WERI-Rb-1 (cell line): ENCODE results near the gene OPA3.
A peak's percentile ranks its signal among the peaks of the same experiment; 100 is the strongest.
"Not testable (repeated sequence)": the region's sequence is repeated elsewhere in the genome, so short reads cannot be mapped to it uniquely, and the experiment has no call there.

Experiments
- DNase-seq: peaks from one replicate; pipeline ENCODE4 v3.0.0-alpha.2; 2020
- H3K27ac ChIP-seq: fragments of 250-450 bp; sonication (Bioruptor Pico); 2 replicates; pipeline ENCODE4 v1.5.1; 2020; ENCODE audit warnings: mild to moderate bottlenecking, moderate library complexity
- H3K27me3 ChIP-seq: fragments of 250-450 bp; sonication (Bioruptor Pico); 2 replicates; pipeline ENCODE4 v1.5.1; 2021; ENCODE audit warnings: mild to moderate bottlenecking, low read depth, moderate library complexity; ENCODE audit not compliant: insufficient read depth, severe bottlenecking
- H3K36me3 ChIP-seq: fragments of 250-450 bp; sonication (Bioruptor Pico); 2 replicates; pipeline ENCODE4 v1.5.1; 2020; ENCODE audit warnings: mild to moderate bottlenecking, moderate library complexity
- H3K4me3 ChIP-seq: 2 replicates; pipeline ENCODE4 v1.5.1; 2011; ENCODE audit warnings: low read depth, mild to moderate bottlenecking, control low read depth, low read length
- H3K9me3 ChIP-seq: fragments of 250-450 bp; sonication (Bioruptor Pico); 2 replicates; pipeline ENCODE4 v1.5.1; 2021; ENCODE audit warnings: mild to moderate bottlenecking, moderate library complexity; ENCODE audit not compliant: severe bottlenecking
- CTCF ChIP-seq: IDR thresholded peaks from 2 replicates; pipeline ENCODE4 v1.5.1; 2011; ENCODE audit warnings: low read depth, mild to moderate bottlenecking, control low read depth, inconsistent platforms, low read length

The OPA3 gene

GRCh38 chr19:45514376-45515051, 70.1 kb downstream of the OPA3 start:
- DNase-seq = no peak
- Histone ChIP-seq H3K27me3 (no peaks in the 10 kb centered on the region), H3K36me3 (peaks cover 16% of the 10 kb centered on the region), H3K27ac (no peak overlapping the region), H3K4me3 (no peak overlapping the region), H3K9me3 (no peaks in the 10 kb centered on the region)
- TF ChIP-seq CTCF = no peak

DNA sequence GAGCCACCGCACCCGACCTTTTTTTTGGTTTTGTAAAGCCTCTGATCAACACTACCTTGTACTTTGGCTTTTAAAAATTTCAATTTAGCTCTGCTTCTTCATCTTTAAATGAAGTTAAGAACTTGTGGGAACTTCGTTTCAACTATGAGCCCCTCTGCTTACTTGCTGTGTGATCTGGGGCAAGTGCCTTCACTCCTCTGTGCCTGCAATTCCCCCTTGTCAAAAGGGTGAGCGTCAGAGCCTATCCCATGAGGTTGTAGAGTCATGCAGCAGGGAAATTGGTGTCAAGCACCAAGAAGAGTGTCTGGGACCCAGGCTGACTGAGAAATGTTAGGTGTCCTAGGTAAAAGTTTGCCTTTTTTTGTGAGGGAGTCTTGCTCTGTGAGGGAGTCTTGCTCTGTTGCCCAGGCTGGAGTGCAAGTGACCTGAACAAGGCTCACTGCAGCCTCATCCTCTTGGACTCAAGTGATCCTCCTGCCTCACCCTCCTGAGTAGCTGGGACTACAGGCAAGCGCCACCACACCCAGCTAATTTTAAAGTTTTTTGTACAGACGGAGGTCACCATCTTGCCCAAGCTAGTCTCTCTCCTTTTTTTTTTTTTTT, 71.6 kb downstream of the OPA3 start:
- no peak for TF ChIP-seq CTCF
- Histone ChIP-seq H3K9me3 (no peaks in the 10 kb centered on the region), H3K4me3 (no peak overlapping the region), H3K36me3 (peaks cover 4% of the 10 kb centered on the region), H3K27me3 (no peaks in the 10 kb centered on the region), H3K27ac (no peak overlapping the region)
- no peak for DNase-seq

- Histone ChIP-seq H3K4me3 (no peak overlapping the region), H3K9me3 (no peaks in the 10 kb centered on the region), H3K36me3 (peaks cover 2% of the 10 kb centered on the region), H3K27ac (no peak overlapping the region), H3K27me3 (no peaks in the 10 kb centered on the region)
- DNase-seq = no peak
- no peak for TF ChIP-seq CTCF
Measured at GRCh38 chr19:45511074-45511473, 73.5 kb downstream of the OPA3 start.

GRCh38 chr19:45510352-45510751, 74.2 kb downstream of the OPA3 start:
- not testable (repeated sequence) for H3K27ac ChIP-seq, H3K27me3 ChIP-seq, H3K4me3 ChIP-seq, H3K9me3 ChIP-seq, H3K36me3 ChIP-seq, DNase-seq

DNA sequence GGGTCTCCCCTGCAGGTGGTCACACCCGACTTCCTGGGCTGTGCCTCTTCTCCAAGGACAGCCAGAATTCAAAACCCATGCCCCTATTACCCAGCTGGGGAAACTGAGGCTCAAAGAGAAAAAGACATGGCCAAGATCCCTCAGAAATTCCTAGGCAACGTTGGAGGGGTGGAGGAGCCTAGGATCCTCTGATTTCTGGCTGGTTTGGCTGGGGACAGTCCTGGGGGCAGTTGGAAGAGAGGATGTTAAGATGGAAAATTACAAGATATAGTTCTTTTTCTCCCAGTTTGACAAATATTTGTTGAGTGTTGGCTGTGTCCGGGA, 74.9 kb downstream of the OPA3 start:
- TF ChIP-seq CTCF = no peak
- no peaks in the 10 kb centered on the region for H3K9me3 ChIP-seq
- H3K4me3 ChIP-seq = no peak overlapping the region; the same call in 1 of the 2 replicates
- no peak for DNase-seq
- H3K27ac ChIP-seq = no peak overlapping the region
- H3K27me3 ChIP-seq = no peaks in the 10 kb centered on the region
- H3K36me3 ChIP-seq = peaks cover 2% of the 10 kb centered on the region; the same call in 1 of the 2 replicates

DNA sequence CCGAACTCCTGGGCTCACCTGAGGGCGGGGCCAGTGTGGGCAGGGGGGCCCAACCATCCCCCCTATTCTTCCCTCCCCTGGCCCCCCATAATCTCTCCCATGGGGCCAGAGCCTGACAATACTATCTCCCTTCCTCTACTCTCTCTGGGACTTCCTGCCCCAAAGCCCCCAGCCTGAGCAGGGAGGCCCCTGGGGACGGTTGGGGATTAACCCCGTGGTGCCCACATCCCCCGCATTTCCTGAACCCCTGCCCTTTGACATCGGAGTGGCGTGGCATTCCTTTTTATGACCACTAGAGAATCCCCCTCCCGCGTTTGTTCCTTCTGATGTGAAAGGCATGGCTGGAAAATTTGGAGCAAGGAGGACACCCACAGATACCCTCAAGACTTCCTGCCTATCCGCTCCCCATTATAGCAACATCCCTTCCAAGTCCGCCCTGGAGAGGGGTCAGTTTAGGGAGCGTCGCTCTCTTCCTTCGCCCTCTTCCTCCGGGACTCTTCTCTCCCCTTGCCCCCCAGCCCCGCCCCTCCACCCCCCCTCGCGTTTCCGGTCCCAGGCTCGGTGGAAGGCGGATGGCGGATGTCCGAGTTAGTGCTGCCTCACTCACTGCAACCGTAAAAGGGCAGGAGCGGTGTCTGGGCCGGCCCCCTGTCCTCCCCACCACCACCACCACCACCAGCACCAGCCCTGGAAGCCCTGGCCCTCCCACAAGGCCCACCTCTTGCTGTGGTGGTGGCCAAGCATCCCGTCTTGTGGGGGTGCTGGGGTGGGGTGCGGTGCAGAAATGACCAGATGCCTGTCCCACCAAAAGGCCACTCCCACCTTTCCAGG, 75.5 kb downstream of the OPA3 start:
- H3K36me3 ChIP-seq = peaks cover 2% of the 10 kb centered on the region; the same call in 1 of the 2 replicates
- H3K27me3 ChIP-seq = no peaks in the 10 kb centered on the region
- peak; percentile 40 for DNase-seq
- no peak for TF ChIP-seq CTCF
- H3K9me3 ChIP-seq = no peaks in the 10 kb centered on the region
- peak overlapping the region; percentile 94 for H3K4me3 ChIP-seq
- peak overlapping the region; percentile 89 for H3K27ac ChIP-seq
